Fibroblast of skin of back (primary cell): ENCODE results near the gene A1BG.
A peak's percentile ranks its signal among the peaks of the same experiment; 100 is the strongest.

Source experiments
- DNase-seq: peaks from one replicate; pipeline ENCODE4 v3.0.0-alpha.2; 2013

The A1BG gene

GRCh38 chr19:58334691-58335249 lies 18.5 kb downstream of the A1BG start:
- DNase-seq = no peak

- DNase-seq = no peak
These were observed 20.6 kb downstream of the A1BG start for GRCh38 chr19:58332697-58333096.

- peak; percentile 38 for DNase-seq
These were observed 22.8 kb downstream of the A1BG start for GRCh38 chr19:58330458-58330857.

- no peak for DNase-seq
These were observed 24.3 kb downstream of the A1BG start for GRCh38 chr19:58328999-58329398.

- peak; percentile 97 for DNase-seq
These were observed 26.2 kb downstream of the A1BG start, which contains the start of gene ZSCAN22 for GRCh38 chr19:58326914-58327726. TSS of gene ZSCAN22 (plus strand) at chr19:58326994. CDS start at chr19:58334803, 7,809 bp downstream.

GRCh38 chr19:58326501-58326913 lies 26.8 kb downstream of the A1BG start:
- no peak for DNase-seq

- no peak for DNase-seq
These were observed 27.8 kb downstream of the A1BG start for GRCh38 chr19:58325311-58326022.

GRCh38 chr19:58319241-58319640 lies 34.1 kb downstream of the A1BG start:
- no peak for DNase-seq

- no peak for DNase-seq
These were observed 35.0 kb downstream of the A1BG start for GRCh38 chr19:58318297-58318696.

GRCh38 chr19:58317476-58318072 lies 35.7 kb downstream of the A1BG start:
- DNase-seq = peak; percentile 31

- no peak for DNase-seq
These were observed 37.7 kb downstream of the A1BG start for GRCh38 chr19:58315580-58315979.

GRCh38 chr19:58311345-58311865 lies 41.9 kb downstream of the A1BG start:
- DNase-seq = no peak

GRCh38 chr19:58310685-58311084 lies 42.6 kb downstream of the A1BG start:
- DNase-seq = peak; percentile 16

GRCh38 chr19:58307736-58308135 lies 45.6 kb downstream of the A1BG start:
- DNase-seq = no peak

- no peak for DNase-seq
These were observed 47.4 kb downstream of the A1BG start for GRCh38 chr19:58305932-58306323.

- DNase-seq = peak; percentile 98
These were observed 48.0 kb downstream of the A1BG start, which contains the start of gene ERVK3-1 for GRCh38 chr19:58305065-58305931. TSS of gene ERVK3-1 (plus strand) at chr19:58305377. CDS start at chr19:58312169, 6,792 bp downstream.

GRCh38 chr19:58304748-58305064 lies 48.6 kb downstream of the A1BG start:
- DNase-seq = no peak

- no peak for DNase-seq
These were observed 49.0 kb downstream of the A1BG start for GRCh38 chr19:58304255-58304654.

GRCh38 chr19:58300620-58301019 lies 52.7 kb downstream of the A1BG start:
- DNase-seq = no peak

- no peak for DNase-seq
These were observed 57.2 kb downstream of the A1BG start for GRCh38 chr19:58296104-58296503.
